ENCODE measurements around the gene MRGPRD. TPM values are rescaled to one million over a fixed set of nuclear protein-coding genes. Genes with fewer than 3 reads are reported as not detected.
"Not testable (repeated sequence)": the region's sequence is repeated elsewhere in the genome, so short reads cannot be mapped to it uniquely, and the experiment has no call there.

Gene MRGPRD
- polyA plus RNA-seq, 3 donors: not detected

DNA sequence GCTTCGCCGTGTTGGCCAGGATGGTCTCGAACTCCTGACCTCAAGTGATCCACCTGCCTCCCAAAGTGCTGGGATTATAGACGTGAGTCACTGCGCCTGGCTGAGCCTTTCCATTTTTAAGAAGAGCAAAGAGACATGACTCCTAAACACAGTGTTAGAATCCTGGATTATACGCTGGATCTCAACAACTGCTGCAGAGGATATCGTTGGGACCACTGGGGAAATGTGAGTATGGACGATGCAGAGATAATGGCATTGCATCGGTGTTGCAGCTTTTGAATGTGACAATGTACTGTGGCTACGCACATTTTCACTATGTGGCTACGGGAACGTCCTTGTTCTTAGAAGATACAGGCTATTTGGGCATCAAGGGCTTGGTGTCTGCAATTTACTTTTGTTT, 26.0 kb upstream of the MRGPRD start:
- DNase-seq (ENCODE audit: low read depth in 3 of 3, low spot score in 2 of 3): no peak

GRCh38 chr11:69005631-69006368, 25.0 kb upstream of the MRGPRD start:
- no peak for DNase-seq (ENCODE audit: low read depth in 3 of 3, low spot score in 2 of 3)

- DNase-seq (ENCODE audit: low read depth in 3 of 3, low spot score in 2 of 3): no peak
Observed at GRCh38 chr11:69005183-69005630, 24.4 kb upstream of the MRGPRD start.

- no peak for DNase-seq (ENCODE audit: low read depth in 3 of 3, low spot score in 2 of 3)
Observed at GRCh38 chr11:69004411-69005182, 23.8 kb upstream of the MRGPRD start.

GRCh38 chr11:69003866-69004367, 23.1 kb upstream of the MRGPRD start:
- no peak for DNase-seq (ENCODE audit: low read depth in 3 of 3, low spot score in 2 of 3)

GRCh38 chr11:69003301-69003865, 22.6 kb upstream of the MRGPRD start:
- DNase-seq (ENCODE audit: low read depth in 3 of 3, low spot score in 2 of 3): no peak

DNA sequence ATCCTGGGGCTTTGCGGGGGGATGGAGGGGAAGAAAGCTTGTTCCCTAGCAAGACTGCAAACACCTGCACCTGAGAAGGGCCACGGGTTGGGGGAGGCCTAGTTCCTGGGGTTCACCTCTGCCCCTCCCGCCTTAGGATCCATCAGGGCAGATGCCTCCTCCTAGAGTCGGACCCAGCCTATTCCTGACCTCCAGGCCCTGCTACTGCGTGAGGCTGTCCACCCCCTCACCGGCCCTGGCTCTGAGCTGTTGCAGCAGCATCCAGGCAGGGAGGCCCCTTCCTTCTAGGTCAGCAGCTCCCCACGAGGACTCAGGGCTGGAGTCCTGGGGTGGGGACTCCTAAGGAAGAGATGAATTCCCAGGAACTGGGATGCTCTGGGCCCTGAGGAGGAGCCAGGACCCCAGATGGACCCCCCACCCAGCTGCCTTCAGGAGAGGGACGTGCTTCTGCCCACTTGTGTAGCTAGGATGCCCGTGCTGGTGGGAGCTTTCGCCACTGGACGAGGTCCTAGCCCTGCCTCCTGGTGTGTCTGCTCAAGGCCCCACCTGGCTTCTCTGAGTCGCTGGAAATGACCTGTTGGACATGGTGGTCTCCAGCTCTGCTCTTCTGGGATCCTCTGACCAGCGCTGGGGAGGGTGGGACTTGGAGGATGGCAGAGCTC, 21.9 kb upstream of the MRGPRD start:
- no peak for DNase-seq (ENCODE audit: low read depth in 3 of 3, low spot score in 2 of 3)

- DNase-seq (ENCODE audit: low read depth in 3 of 3, low spot score in 2 of 3): no peak
Observed at GRCh38 chr11:69002110-69002569, 21.4 kb upstream of the MRGPRD start.

GRCh38 chr11:69001243-69002081, 20.7 kb upstream of the MRGPRD start:
- DNase-seq (ENCODE audit: low read depth in 3 of 3, low spot score in 2 of 3): no peak

- no peak for DNase-seq (ENCODE audit: low read depth in 3 of 3, low spot score in 2 of 3)
Observed at GRCh38 chr11:69000831-69001242, 20.1 kb upstream of the MRGPRD start.

GRCh38 chr11:69000391-69000790, 19.6 kb upstream of the MRGPRD start:
- no peak for DNase-seq (ENCODE audit: low read depth in 3 of 3, low spot score in 2 of 3)

GRCh38 chr11:68999748-69000355, 19.1 kb upstream of the MRGPRD start:
- not testable (repeated sequence) for DNase-seq (ENCODE audit: low read depth in 3 of 3, low spot score in 2 of 3)

- DNase-seq (ENCODE audit: low read depth in 3 of 3, low spot score in 2 of 3): no peak
Observed at GRCh38 chr11:68999093-68999747, 18.4 kb upstream of the MRGPRD start.

- no peak for DNase-seq (ENCODE audit: low read depth in 3 of 3, low spot score in 2 of 3)
Observed at GRCh38 chr11:68998390-68998911, 17.7 kb upstream of the MRGPRD start.

- DNase-seq (ENCODE audit: low read depth in 3 of 3, low spot score in 2 of 3): no peak
Observed at GRCh38 chr11:68997995-68998348, 17.2 kb upstream of the MRGPRD start.

GRCh38 chr11:68997124-68997994, 16.6 kb upstream of the MRGPRD start:
- DNase-seq (ENCODE audit: low read depth in 3 of 3, low spot score in 2 of 3): no peak

GRCh38 chr11:68996376-68997123, 15.8 kb upstream of the MRGPRD start:
- no peak for DNase-seq (ENCODE audit: low read depth in 3 of 3, low spot score in 2 of 3)

All from right renal cortex interstitium (tissue), 3 donors.